ENCODE results near the gene SACS.

The SACS gene

DNA sequence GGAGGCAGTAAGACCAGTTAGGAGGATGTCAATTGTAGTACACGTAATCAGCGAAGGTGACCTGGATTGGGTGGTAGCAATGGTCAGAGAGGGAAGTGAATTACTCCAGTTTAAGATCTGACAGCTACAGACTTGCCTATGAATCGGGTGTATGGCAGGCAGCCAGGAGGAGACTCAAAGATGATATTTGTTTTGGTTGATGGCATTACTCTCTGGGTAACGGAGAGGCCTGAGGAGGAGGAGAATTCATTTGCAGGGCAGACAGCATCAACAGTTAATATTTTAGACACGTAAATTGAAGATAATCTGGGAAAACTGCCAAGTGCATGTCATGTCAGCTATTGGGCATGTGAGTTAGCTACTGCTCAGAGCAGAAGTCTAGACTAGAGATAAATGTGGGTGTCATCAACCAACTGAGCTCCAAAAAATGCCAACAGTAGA is 143.6 kb downstream of the SACS start:
- no peak for DNase-seq (ENCODE audit: low spot score)

GRCh38 chr13:23288995-23289394 is 144.5 kb downstream of the SACS start:
- DNase-seq (ENCODE audit: low spot score) = no peak

GRCh38 chr13:23288564-23288963 is 144.9 kb downstream of the SACS start:
- DNase-seq (ENCODE audit: low spot score) = no peak

GRCh38 chr13:23279321-23279720 is 154.2 kb downstream of the SACS start:
- no peak for DNase-seq (ENCODE audit: low spot score)
